Endothelial cell of umbilical vein (primary cell): ENCODE data around the gene TICAM1. TPM values are rescaled to one million over a fixed set of nuclear protein-coding genes. Genes with fewer than 3 reads are reported as not detected.

Source experiments
- BruUV-seq: library from RNA; stranded (reverse); fragments of 400-500 nt; replicated peaks from 2 replicates; lab custom pipeline; 2021; lab: Mats Ljungman, UMichigan
- CTCF ChIA-PET: fragments of 300-600, 350-600 bp; sonication (Branson Sonifier 250); formaldehyde crosslinking; loops from one replicate; lab custom pipeline; 2021; ENCODE audit warnings: antibody characterized with exemption, inconsistent platforms; lab: Charles Lee
- POLR2A ChIA-PET: fragments of 300-600, 350-600 bp; sonication (Branson Sonifier 250); formaldehyde crosslinking; loops from one replicate; lab custom pipeline; 2021; ENCODE audit warnings: antibody characterized with exemption, inconsistent platforms; lab: Charles Lee
- DNase-seq: peaks from one replicate; pipeline ENCODE4 v3.0.0-alpha.2; 2011; ENCODE audit warnings: low read depth, low spot score
- FAIRE-seq: peaks from 2 replicates; lab custom pipeline; 2011; peaks lifted over from hg19 to GRCh38; lab: Jason Lieb, UNC
- H2AFZ ChIP-seq: 2 replicates; pipeline ENCODE4 v1.6.0; 2012; ENCODE audit warnings: low read depth, low read length, control low read depth, inconsistent platforms
- H3K27ac ChIP-seq: 2 replicates; pipeline ENCODE4 v1.5.1; 2011; ENCODE audit warnings: low read depth, mild to moderate bottlenecking, control low read depth, low read length, moderate library complexity; ENCODE audit not compliant: insufficient read depth
- H3K27me3 ChIP-seq, 2 experiments: 2 replicates each; pipeline versions ENCODE4 v1.6.0 to v1.6.1; 2011; ENCODE audit warnings: low read length in 2 of 2, mixed read lengths in 1 of 2; ENCODE audit not compliant: control insufficient read depth in 2 of 2, insufficient read depth in 2 of 2
- H3K36me3 ChIP-seq, 2 experiments: 2 replicates in 1 of 2; 3 replicates in 1 of 2; pipeline ENCODE4 v1.5.1; 2011; ENCODE audit warnings: low read length in 2 of 2, mild to moderate bottlenecking in 1 of 2, moderate library complexity in 1 of 2; ENCODE audit not compliant: control insufficient read depth in 2 of 2, insufficient read depth in 2 of 2; ENCODE audit errors: extremely low read depth in 1 of 2
- H3K4me1 ChIP-seq: 3 replicates; pipeline ENCODE4 v1.5.1; 2011; ENCODE audit warnings: mild to moderate bottlenecking, low read length; ENCODE audit not compliant: control insufficient read depth, insufficient read depth; ENCODE audit errors: extremely low read depth
- H3K4me2 ChIP-seq: 2 replicates; pipeline ENCODE4 v1.6.1; 2011; ENCODE audit warnings: low read length, control low read depth, mixed read lengths; ENCODE audit not compliant: insufficient read depth
- H3K4me3 ChIP-seq, 3 experiments: fragments of 200-600 bp in 1 of 3; sonication (generic), shearing (Covaris generic) in 1 of 3; replicated peaks in 1 of 3; 2 replicates each; pipeline ENCODE4 v1.5.1; 2011 to 2016; ENCODE audit warnings: control low read depth in 3 of 3, low read length in 3 of 3, mild to moderate bottlenecking in 2 of 3, inconsistent platforms in 1 of 3, low read depth in 1 of 3, moderate library complexity in 1 of 3; ENCODE audit not compliant: insufficient read depth in 1 of 3
- H3K79me2 ChIP-seq: 2 replicates; pipeline ENCODE4 v1.6.0; 2012; ENCODE audit warnings: low read length, inconsistent platforms; ENCODE audit not compliant: control insufficient read depth, insufficient read depth
- H3K9ac ChIP-seq: replicated peaks from 2 replicates; pipeline ENCODE3; 2011; ENCODE audit warnings: low read length, control low read depth; ENCODE audit not compliant: insufficient read depth; ENCODE audit errors: extremely low read depth
- H3K9me1 ChIP-seq: replicated peaks from 3 replicates; pipeline ENCODE4 v1.6.0; 2011; ENCODE audit warnings: mild to moderate bottlenecking, low read length; ENCODE audit not compliant: control insufficient read depth, insufficient read depth; ENCODE audit errors: extremely low read depth
- H3K9me3 ChIP-seq: replicated peaks from 2 replicates; pipeline ENCODE4 v1.5.1; 2012; ENCODE audit warnings: low read length, inconsistent platforms; ENCODE audit not compliant: control insufficient read depth, insufficient read depth
- H4K20me1 ChIP-seq: replicated peaks from 2 replicates; pipeline ENCODE3; 2011; ENCODE audit warnings: mild to moderate bottlenecking, low read length; ENCODE audit not compliant: control insufficient read depth, insufficient read depth; ENCODE audit errors: extremely low read depth
- CTCF ChIP-seq, 2 donors: IDR thresholded peaks; 1 replicate in 1 of 2; 2 replicates in 1 of 2; pipeline ENCODE4 v1.5.1; 2011; ENCODE audit warnings: low read length in 2 of 2, mild to moderate bottlenecking in 2 of 2, moderate library complexity in 2 of 2, control low read depth in 1 of 2, inconsistent platforms in 1 of 2, low read depth in 1 of 2; ENCODE audit not compliant: insufficient read depth in 1 of 2; ENCODE audit errors: extremely low read depth in 1 of 2
- EZH2 ChIP-seq: IDR thresholded peaks from 2 replicates; pipeline ENCODE4 v1.6.1; 2012; ENCODE audit warnings: borderline replicate concordance, low read depth, mild to moderate bottlenecking, moderate library complexity, low read length, inconsistent platforms; ENCODE audit not compliant: severe bottlenecking
- FOS ChIP-seq: IDR thresholded peaks from 2 replicates; pipeline ENCODE4 v1.6.1; 2011; ENCODE audit warnings: mild to moderate bottlenecking, low read length, moderate library complexity, borderline replicate concordance; ENCODE audit not compliant: insufficient read depth
- GATA2 ChIP-seq: IDR thresholded peaks from 2 replicates; pipeline ENCODE4 v1.7.0; 2011; ENCODE audit warnings: low read depth, mild to moderate bottlenecking, moderate library complexity, mixed read lengths, low read length; ENCODE audit not compliant: insufficient read length, insufficient read depth
- JUN ChIP-seq: IDR thresholded peaks from 2 replicates; pipeline ENCODE4 v1.6.1; 2011; ENCODE audit warnings: borderline replicate concordance, low read depth; ENCODE audit not compliant: insufficient read length, insufficient read depth
- MAX ChIP-seq: IDR thresholded peaks from 2 replicates; pipeline ENCODE4 v1.6.1; 2011; ENCODE audit not compliant: insufficient read depth, insufficient read length
- MYC ChIP-seq: IDR thresholded peaks from one replicate; pipeline ENCODE4 v1.6.1; 2011; ENCODE audit warnings: mild to moderate bottlenecking, low read depth, low read length
- POLR2A ChIP-seq: IDR thresholded peaks from 2 replicates; pipeline ENCODE4 v1.6.1; 2012; ENCODE audit warnings: low read depth, mild to moderate bottlenecking, control low read depth, low read length
- POLR2AphosphoS5 ChIP-seq: IDR thresholded peaks from 2 replicates; pipeline ENCODE4 v1.6.1; 2012; ENCODE audit warnings: low read depth, mild to moderate bottlenecking, control low read depth, low read length, moderate library complexity; ENCODE audit not compliant: insufficient read depth
- dilution Hi-C: fragments of 300-500 bp; cut with MboI; formaldehyde crosslinking; loops from one replicate; pipeline ENCODE4 v1.15.0; 2019; ENCODE audit warnings: low sequenced_read_pairs; ENCODE audit not compliant: extremely low pct_ligation_motif_present
- intact Hi-C: fragments of 100-400 bp; cut with micrococcal nuclease; formaldehyde crosslinking; loops from one replicate; pipeline ENCODE4 v1.10.0; 2022
- microRNA-seq: library from miRNA; unstranded; fragments of <30 nt; microRNA quantifications from one replicate; pipeline ENCODE4 v1.2.0, GENCODE V29; 2021; ENCODE audit warnings: borderline number of aligned reads, borderline replicate concordance
- polyA plus RNA-seq, 4 experiments: library from polyadenylated mRNA; depleted of rRNA in 3 of 4; stranded (reverse) in 3 of 4; unstranded in 1 of 4; fragments of >200 nt; gene quantifications; 2 replicates each; pipeline versions ENCODE4 v1.2.1 to v1.2.3, GENCODE V29; 2011 to 2012; ENCODE audit warnings: missing spikeins in 1 of 4
- small RNA-seq: library from RNA; depleted of rRNA; stranded (forward); fragments of <200 nt; gene quantifications from one replicate; pipeline ENCODE3, GENCODE V24; 2012; ENCODE audit warnings: low replicate concordance, low read depth; ENCODE audit not compliant: insufficient read depth, insufficient read length
- total RNA-seq: library from RNA; stranded (reverse); gene quantifications from 2 replicates; pipeline ENCODE4 v1.2.3, GENCODE V29; 2021

Gene TICAM1
- total and polyA plus RNA-seq, 2 donors (not counting 3 experiments of a cell fraction or from before 2014, with no cell fraction given) = 4.8 to 17.6 TPM

GRCh38 chr19:4768934-4769777 lies 62.4 kb downstream of the TICAM1 start:
- Histone ChIP-seq H3K27me3 (no peaks in the 10 kb centered on the region), H3K4me1 (no peaks in the 10 kb centered on the region), H3K4me3 (no peak overlapping the region), H3K79me2 (no peaks in the 10 kb centered on the region), H3K36me3 (no peaks in the 10 kb centered on the region), H3K9ac (no peak overlapping the region), H3K9me1 (no peaks in the 10 kb centered on the region), H2AFZ (no peak overlapping the region), H4K20me1 (no peaks in the 10 kb centered on the region), H3K4me2 (no peak overlapping the region), H3K27ac (no peak overlapping the region), H3K9me3 (no peaks in the 10 kb centered on the region)
- FAIRE-seq (peak; percentile 80), DNase-seq (peak; percentile 75)
- no TSS peak for BruUV-seq
- dilution Hi-C loops (no loop called here), intact Hi-C loops (no loop called here)
- POLR2A ChIA-PET = interaction anchor here (0.6 kb wide), 1 partner anchor 8 kb away, joined by 3 read pairs; no protein-coding TSS in a partner anchor
- CTCF ChIA-PET = interaction anchor here (0.7 to 1.1 kb wide), 4 partner anchors 9 to 58 kb away, joined by 3 to 11 read pairs (median 4); partner anchors contain the start of gene FEM1A
- no peak for TF ChIP-seq JUN
- TF ChIP-seq GATA2 = no peak
- TF ChIP-seq POLR2AphosphoS5 = peak; percentile 78
- TF ChIP-seq CTCF (IDR thresholded peaks at IDR 0.05; ENCODE audit: extremely low read depth in 1 of 2, insufficient read depth in 1 of 2, low read depth in 1 of 2, low read length in 2 of 2) = no peak
- TF ChIP-seq EZH2 = no peak
- TF ChIP-seq FOS = no peak
- no peak for TF ChIP-seq POLR2A
- peak; percentile 45 for TF ChIP-seq MAX
- TF ChIP-seq MYC = no peak

Small RNA genes within 50 kb of the gene (microRNA-seq; reads per million reads assigned to microRNA genes)
- 2.7 reads per million for gene MIR7-3

Small RNA genes within 50 kb of the gene (small RNA-seq; reads per million reads assigned to genes)
- gene MIR7-3 = not detected

Other genes starting within 250 kb of the TICAM1 start
- gene TNFAIP8L1, start 192.2 kb downstream of the TICAM1 start, total RNA-seq = 53.7 and 56.1 TPM in 2 replicates
- gene TNFAIP8L1, start 192.2 kb downstream of the TICAM1 start, polyA plus RNA-seq = 40.0 and 44.8 TPM in 2 replicates
- gene MYDGF, start 161.4 kb downstream of the TICAM1 start, total RNA-seq = 187 and 191 TPM in 2 replicates
- 337 and 358 TPM in 2 replicates for gene MYDGF, start 161.4 kb downstream of the TICAM1 start, polyA plus RNA-seq
- gene DPP9, start 107.9 kb downstream of the TICAM1 start, total RNA-seq = 87.6 and 98.0 TPM in 2 replicates
- 31.5 and 38.3 TPM in 2 replicates for gene DPP9, start 107.9 kb downstream of the TICAM1 start, polyA plus RNA-seq
- 11.4 TPM in 2 replicates for gene FEM1A, start 40.0 kb downstream of the TICAM1 start, total RNA-seq
- gene FEM1A, start 40.0 kb downstream of the TICAM1 start, polyA plus RNA-seq = 5.1 and 5.9 TPM in 2 replicates
- gene PLIN3, start 36.0 kb upstream of the TICAM1 start, total RNA-seq = 76.8 and 77.9 TPM in 2 replicates
- 88.9 and 90.0 TPM in 2 replicates for gene PLIN3, start 36.0 kb upstream of the TICAM1 start, polyA plus RNA-seq
- gene ARRDC5, start 71.2 kb upstream of the TICAM1 start, total RNA-seq = not detected in 2 replicates
- gene ARRDC5, start 71.2 kb upstream of the TICAM1 start, polyA plus RNA-seq = 0.04 and 0.18 TPM in 2 replicates
- 70.8 and 76.8 TPM in 2 replicates for gene UHRF1, start 77.8 kb upstream of the TICAM1 start, total RNA-seq
- 9.1 and 13.3 TPM in 2 replicates for gene UHRF1, start 77.8 kb upstream of the TICAM1 start, polyA plus RNA-seq
- gene KDM4B, start 137.4 kb upstream of the TICAM1 start, total RNA-seq = 30.8 and 37.2 TPM in 2 replicates
- 12.4 and 14.4 TPM in 2 replicates for gene KDM4B, start 137.4 kb upstream of the TICAM1 start, polyA plus RNA-seq